Activated CD4-positive, CD25-positive, alpha-beta regulatory T cell treated with anti-CD3 and anti-CD28 coated beads, Interleukin-2, amount 50 U/mL, for 24 hours (primary cell): ENCODE results near the gene MEIOSIN.
"Not testable (repeated sequence)": the region's sequence is repeated elsewhere in the genome, so short reads cannot be mapped to it uniquely, and the experiment has no call there.

Experiments
- ATAC-seq, 2 donors: fragments of 150-1000 bp; cut with Tn5 transposase; one replicate each; pipeline ENCODE4 v1.10.0; 2021; ENCODE audit warnings: mild to moderate bottlenecking in 1 of 2, moderate library complexity in 1 of 2

MEIOSIN gene

GRCh38 chr19:45782162-45782691 is 49.0 kb downstream of the MEIOSIN start, which contains the start of gene DMPK:
DMPK (minus strand) TSS chr19:45782490; CDS start chr19:45782352, 138 bp downstream.
- no peak for ATAC-seq

GRCh38 chr19:45782820-45783785 is 49.9 kb downstream of the MEIOSIN start:
- ATAC-seq: no peak

GRCh38 chr19:45784096-45784495 is 50.9 kb downstream of the MEIOSIN start:
- no peak for ATAC-seq

GRCh38 chr19:45785097-45785496 is 51.9 kb downstream of the MEIOSIN start:
- ATAC-seq: no peak

GRCh38 chr19:45785781-45786532 is 52.7 kb downstream of the MEIOSIN start:
- ATAC-seq: no peak

DNA sequence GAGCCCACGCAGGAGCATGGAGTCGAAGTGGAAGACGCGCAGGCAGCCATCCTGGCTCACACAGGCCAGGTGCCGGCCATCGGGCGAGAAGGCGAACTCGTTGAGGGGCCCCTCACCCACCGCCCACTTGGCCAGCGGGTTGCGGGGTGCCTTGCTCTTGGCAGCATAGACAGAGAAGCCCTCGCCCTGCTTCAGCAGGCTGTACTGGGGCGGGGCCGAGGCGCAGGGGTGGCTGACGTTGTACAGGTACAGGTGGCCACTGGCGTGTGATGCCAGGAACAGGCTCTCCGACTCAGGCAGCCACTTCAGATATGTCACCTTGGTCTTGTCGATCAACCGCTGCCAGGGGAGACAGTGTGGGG is 53.3 kb downstream of the MEIOSIN start:
- ATAC-seq: no peak

DNA sequence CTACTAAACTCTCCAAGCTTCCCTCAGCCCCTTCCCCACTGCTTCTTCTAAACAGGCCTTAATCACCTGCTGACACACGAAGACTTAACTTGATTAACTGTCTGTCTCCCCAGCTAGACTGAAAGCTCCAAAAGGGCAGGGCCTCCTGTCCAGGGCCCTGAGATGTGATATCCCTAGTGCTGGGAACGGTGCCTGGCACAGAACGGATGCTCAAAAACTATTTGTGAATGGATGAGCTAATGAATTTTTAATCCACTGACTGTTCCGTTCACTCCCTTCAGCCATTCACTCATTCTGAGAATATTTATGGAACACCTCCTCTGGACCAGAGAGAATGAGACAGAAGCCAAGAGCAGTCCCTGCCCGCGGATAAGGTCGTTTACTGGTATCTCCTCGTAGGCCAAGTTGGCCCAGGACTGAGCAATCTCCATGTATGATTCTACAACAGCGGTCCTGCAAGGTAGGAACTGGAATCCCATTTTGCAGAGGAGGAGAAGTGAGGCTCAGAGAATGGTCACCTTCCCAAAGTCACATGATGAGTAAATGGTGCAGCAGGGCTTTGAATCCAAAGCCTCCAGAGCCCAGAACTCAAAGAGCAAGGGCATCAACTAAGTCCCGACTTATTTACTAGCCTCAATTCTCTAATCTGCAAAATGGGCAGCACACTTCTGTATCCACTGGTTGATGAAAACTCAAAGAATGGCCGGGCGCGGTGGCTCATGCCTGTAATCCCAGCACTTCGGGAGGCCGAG is 56.0 kb downstream of the MEIOSIN start:
- ATAC-seq: no peak

DNA sequence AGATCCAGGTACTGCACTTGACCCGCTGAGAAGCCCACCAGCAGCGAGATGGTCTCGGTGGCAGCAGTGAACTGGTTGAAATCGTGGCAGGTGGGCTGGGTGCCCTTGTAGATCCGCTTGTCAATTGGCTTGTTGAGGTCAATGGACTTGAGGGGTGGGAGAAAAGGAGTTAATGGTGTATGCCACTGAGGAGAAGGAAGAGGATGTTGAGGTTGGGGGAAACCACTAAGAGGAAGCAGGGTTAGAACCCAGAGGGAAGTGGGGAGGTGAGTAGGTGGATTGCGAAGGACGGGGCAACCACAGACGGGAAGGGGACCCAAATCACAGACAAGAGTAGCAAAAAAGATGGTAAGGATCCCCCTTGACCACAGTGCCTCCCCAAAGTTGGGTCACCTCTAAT is 57.7 kb downstream of the MEIOSIN start:
- ATAC-seq: no peak

DNA sequence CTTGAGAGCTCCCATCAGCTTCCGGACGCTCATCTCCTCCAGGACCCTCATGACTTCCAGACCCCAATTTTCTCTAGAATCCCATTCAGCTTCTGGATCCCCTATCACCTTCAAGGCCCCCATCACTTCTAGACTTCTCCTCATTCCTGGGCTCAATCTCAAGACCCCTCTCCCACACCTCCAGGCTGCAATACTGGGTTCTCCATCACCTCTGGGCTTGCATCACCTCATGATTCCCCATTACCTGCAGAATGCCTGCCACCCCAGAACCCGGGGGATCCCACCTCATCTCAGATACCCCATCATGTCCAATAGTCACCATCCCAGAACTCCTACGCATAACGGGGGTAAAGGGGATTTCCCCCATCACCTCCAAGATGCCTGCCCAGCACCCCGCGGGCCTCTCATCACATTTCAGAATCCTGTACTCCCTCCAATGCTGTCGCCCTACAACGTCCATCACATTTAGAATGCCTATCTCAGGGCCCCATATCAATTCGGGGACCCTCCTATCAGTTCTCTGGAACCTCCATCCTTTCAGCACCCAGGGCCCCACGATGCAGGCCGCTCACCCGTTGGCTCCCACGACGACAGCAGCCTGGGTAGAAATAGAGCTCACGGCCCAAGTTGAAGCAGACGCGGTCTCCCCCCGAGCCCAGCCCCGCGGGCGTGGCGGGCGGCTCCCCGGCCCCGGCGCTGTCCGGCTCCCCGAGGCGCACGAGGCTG is 58.7 kb downstream of the MEIOSIN start:
- peak in 1 of 2 donors; percentile 3 for ATAC-seq

DNA sequence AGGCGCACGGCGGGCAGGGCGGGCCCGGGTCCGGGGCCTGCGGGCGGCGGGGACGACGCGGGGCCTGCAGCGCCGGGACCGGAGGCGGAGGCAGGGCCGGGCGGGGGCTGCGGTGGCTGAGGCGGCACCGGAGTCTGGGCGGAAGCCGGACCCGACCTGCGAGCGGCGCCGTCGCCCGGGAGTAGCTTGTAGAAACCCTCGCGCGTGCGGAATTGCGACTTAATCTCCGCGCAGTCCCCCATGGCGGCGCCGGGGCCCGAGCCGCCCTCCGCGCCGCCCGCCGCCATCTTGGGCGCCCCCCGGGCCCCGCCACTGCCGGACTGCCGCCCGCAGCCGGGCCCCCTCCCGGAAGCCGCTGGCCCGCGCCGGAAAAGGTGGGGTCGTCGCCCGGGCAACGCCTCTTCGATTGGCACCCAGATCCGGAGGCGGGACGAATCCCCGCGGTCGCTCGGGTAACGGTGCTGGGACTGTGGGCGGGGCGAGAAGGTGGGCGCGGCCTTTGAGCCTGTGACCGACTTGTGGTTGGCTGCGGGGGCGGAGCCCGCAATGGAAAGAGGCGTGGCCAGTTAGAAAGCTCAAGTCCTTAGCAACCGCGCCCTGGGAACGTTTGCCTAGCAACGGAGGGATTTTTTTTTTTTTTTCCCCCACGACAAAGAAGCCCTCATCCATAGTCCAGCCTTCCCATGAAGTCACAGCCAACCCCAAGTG is 59.4 kb downstream of the MEIOSIN start, which contains the start of gene DMWD:
Gene DMWD, minus strand, starts transcription at position 376 of the 708 bp plus-strand sequence. Its CDS starts 89 bp downstream, at position 287.
- ATAC-seq: peak; percentile 93 to 94

- no peak for ATAC-seq
Observed at GRCh38 chr19:45793178-45793564, 59.9 kb downstream of the MEIOSIN start.

DNA sequence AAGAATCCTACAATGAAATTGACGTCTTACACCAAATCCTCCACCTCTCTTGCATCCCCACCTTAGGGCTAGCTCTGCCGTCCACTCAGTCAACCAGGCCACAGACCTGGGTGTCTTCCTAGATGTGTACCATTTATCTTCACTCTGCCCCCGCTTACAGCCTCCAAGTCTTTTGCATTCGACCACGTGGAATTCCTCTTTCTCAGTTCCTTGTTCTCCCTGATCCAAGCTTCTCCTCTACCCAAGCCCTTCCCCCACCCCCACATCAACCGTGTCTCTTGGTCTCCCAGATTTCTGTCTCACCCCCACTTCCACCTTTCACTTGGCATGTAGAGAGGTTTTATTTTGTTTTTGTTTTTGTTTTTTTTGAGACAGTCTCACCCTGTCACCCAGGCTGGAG is 60.6 kb downstream of the MEIOSIN start:
- no peak for ATAC-seq

- no peak for ATAC-seq
Observed at GRCh38 chr19:45794627-45795026, 61.4 kb downstream of the MEIOSIN start.

- ATAC-seq: peak; percentile 74 to 76
Observed at GRCh38 chr19:45798995-45799517, 65.8 kb downstream of the MEIOSIN start.

DNA sequence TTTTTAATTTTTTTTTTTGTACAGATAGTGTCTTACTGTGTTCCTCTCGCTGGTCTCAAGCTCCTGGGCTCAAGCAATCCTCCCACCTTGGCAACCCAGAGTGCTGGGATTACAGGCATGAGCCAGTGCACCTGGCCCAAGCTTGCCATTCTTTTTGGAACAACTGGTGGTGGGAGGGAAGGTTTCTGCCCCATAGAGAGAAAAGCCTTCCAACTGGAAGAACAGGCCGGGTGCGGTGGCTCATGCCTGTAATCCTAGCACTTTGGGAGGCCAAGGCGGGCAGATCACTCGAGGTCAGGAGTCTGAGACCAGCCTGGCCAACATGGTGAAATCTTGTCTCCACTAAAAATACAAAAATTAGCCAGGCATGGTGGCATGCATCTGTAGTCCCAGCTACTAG is 66.3 kb downstream of the MEIOSIN start:
- not testable (repeated sequence) for ATAC-seq

DNA sequence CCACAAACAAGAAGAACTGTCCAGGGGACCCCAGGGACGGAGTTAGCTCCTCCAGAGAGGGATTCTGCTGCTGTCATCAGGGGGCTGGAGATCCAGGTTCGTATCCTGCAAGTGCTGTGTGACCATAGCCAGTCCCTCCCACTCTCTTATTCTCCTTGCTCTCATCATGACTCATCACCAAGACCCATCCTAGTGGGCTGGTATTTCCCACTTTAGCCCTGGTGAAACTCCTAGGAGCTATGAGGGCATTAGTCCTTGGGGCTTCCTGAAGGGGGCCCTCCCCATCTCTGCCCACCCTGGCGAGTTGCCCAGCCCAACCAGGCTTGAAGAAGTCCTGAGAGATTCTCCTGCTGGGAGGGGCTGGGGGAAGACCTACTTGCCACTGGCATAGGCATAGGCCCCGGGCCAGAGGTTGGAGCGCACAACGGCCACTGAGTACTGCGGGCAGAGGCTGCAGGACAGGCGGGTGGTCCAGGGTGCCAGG is 66.9 kb downstream of the MEIOSIN start:
- ATAC-seq: no peak

DNA sequence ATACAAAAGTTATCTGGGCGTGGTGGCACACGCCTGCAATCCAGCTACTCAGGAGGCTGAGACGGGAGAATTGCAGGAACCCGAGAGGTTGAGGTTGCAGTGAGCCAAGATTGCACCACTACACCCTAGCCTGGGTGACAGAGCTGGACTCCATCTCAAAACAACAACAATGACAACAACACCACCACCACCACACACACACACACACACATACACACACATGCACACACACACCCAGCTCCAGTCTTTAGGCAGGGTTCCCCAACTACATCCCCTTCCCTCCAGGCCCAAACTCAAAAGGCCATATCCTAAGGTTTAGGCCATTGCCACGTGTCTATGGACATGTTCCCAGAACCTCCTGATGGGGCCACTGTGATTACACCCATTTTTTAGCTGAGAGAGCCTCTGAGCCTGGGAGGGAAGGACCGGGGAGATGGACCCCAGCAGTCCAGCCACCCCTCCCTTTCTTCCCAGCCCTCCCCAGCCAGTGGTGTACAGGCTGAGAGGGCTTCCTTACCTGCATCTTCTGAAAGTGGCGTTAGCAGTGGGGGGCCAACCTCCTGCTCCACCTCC is 68.5 kb downstream of the MEIOSIN start:
- ATAC-seq: no peak

GRCh38 chr19:45804140-45804958 is 71.1 kb downstream of the MEIOSIN start:
- ATAC-seq: no peak

DNA sequence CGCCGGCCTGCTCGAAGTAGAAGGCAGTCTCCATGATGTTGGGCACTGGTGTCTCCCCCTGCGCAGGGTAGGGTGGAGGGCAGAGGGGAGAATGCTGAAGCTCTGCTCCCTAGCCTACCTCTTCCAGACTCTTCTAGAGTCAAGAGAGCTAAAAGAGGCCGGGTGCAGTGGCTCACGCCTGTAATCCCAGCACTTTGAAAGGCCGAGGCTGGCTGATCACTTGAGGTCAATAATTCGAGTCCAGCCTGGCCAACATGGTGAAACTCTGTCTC is 71.7 kb downstream of the MEIOSIN start:
- no peak for ATAC-seq

- no peak for ATAC-seq
Observed at GRCh38 chr19:45805719-45806118, 72.5 kb downstream of the MEIOSIN start.
